ENCODE results near the gene KYNU.

Gene KYNU

DNA sequence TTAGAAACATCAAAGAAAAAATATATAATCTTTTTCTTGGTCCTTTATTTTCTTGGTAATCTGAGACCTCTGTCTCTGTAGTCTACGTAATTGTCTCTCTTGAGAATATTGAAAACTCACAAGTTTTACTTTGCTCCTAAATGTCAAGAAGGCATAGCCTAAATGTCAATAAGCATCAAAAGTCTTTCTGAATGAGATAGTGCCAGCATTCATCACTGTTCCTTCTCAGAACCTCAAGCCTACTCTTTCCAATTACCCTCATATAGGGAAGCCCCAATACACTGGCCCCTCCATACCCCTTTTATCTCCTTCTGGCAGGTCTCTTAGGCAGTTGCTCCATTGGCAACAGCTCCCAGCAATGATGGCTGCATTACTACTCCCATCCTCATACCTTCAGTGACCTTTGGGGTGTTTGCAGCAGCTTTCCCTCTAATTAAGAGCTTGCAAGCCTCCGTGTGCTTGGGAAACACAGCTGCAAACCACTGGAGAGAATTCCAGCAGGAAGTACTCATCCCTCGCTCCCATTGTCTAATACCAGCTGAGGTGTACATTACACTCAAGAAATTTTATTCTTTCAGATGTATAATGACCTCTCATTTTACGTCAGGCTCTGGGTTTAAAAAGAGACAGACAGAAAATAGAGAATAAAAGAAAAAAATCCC lies 95.8 kb downstream of the KYNU start:
- TF ChIP-seq POLR2AphosphoS5 (IDR thresholded peaks at IDR 0.05; ENCODE audit: low read depth, low read length): no peak
- no peak for TF ChIP-seq POLR2A (IDR thresholded peaks at IDR 0.05; ENCODE audit: low read depth, low read length)
- TF ChIP-seq SPI1 (IDR thresholded peaks at IDR 0.05; ENCODE audit: low read depth, low read length): no peak
- TF ChIP-seq POU2F2 (IDR thresholded peaks at IDR 0.05; ENCODE audit: low read depth, low read length): no peak
- TF ChIP-seq TAF1 (IDR thresholded peaks at IDR 0.05; ENCODE audit: low read depth, low read length): no peak
- no peak for TF ChIP-seq PAX5 (IDR thresholded peaks at IDR 0.05; ENCODE audit: insufficient read depth, low read length, severe bottlenecking)
- DNase-seq (ENCODE audit: insufficient read length, low spot score): no peak
- no peak for FAIRE-seq

- TF ChIP-seq POLR2AphosphoS5 (IDR thresholded peaks at IDR 0.05; ENCODE audit: low read depth, low read length): no peak
- no peak for TF ChIP-seq POLR2A (IDR thresholded peaks at IDR 0.05; ENCODE audit: low read depth, low read length)
- TF ChIP-seq SPI1 (IDR thresholded peaks at IDR 0.05; ENCODE audit: low read depth, low read length): no peak
- no peak for TF ChIP-seq TAF1 (IDR thresholded peaks at IDR 0.05; ENCODE audit: low read depth, low read length)
- TF ChIP-seq POU2F2 (IDR thresholded peaks at IDR 0.05; ENCODE audit: low read depth, low read length): no peak
- TF ChIP-seq PAX5 (IDR thresholded peaks at IDR 0.05; ENCODE audit: insufficient read depth, low read length, severe bottlenecking): no peak
- DNase-seq (ENCODE audit: insufficient read length, low spot score): no peak
- FAIRE-seq: no peak
These were observed 96.4 kb downstream of the KYNU start for GRCh38 chr2:142973822-142974207.

GRCh38 chr2:142974288-142975024 lies 97.0 kb downstream of the KYNU start:
- no peak for DNase-seq (ENCODE audit: insufficient read length, low spot score)
- no peak for TF ChIP-seq PAX5 (IDR thresholded peaks at IDR 0.05; ENCODE audit: insufficient read depth, low read length, severe bottlenecking)
- TF ChIP-seq POLR2AphosphoS5 (IDR thresholded peaks at IDR 0.05; ENCODE audit: low read depth, low read length): no peak
- TF ChIP-seq POLR2A (IDR thresholded peaks at IDR 0.05; ENCODE audit: low read depth, low read length): no peak
- no peak for TF ChIP-seq POU2F2 (IDR thresholded peaks at IDR 0.05; ENCODE audit: low read depth, low read length)
- no peak for TF ChIP-seq TAF1 (IDR thresholded peaks at IDR 0.05; ENCODE audit: low read depth, low read length)
- TF ChIP-seq SPI1 (IDR thresholded peaks at IDR 0.05; ENCODE audit: low read depth, low read length): no peak
- peak; percentile 58 for FAIRE-seq

DNA sequence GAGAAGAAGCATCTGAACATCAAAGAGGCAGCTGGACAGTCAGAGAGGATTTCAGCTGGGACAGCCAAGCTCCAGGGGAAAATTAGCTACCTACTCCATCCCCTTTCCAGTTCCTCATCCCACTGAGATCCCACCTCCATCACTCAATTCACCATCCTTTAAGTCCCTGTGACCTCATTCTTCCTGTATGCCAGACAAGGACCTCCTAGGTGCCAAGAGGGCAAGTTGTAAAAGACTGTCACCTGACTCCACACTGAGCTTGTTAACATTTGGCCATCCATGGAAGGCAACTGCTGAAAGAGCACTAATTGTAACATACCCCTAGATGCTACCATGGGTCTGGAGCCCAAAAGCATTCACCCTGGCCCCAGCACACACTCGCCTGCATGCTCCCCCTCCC lies 97.8 kb downstream of the KYNU start:
- FAIRE-seq (peak; percentile 50), DNase-seq (ENCODE audit: insufficient read length, low spot score) (no peak)
- no peak for TF ChIP-seq POLR2A (IDR thresholded peaks at IDR 0.05; ENCODE audit: low read depth, low read length)
- no peak for TF ChIP-seq POU2F2 (IDR thresholded peaks at IDR 0.05; ENCODE audit: low read depth, low read length)
- no peak for TF ChIP-seq TAF1 (IDR thresholded peaks at IDR 0.05; ENCODE audit: low read depth, low read length)
- TF ChIP-seq SPI1 (IDR thresholded peaks at IDR 0.05; ENCODE audit: low read depth, low read length): no peak
- no peak for TF ChIP-seq POLR2AphosphoS5 (IDR thresholded peaks at IDR 0.05; ENCODE audit: low read depth, low read length)
- no peak for TF ChIP-seq PAX5 (IDR thresholded peaks at IDR 0.05; ENCODE audit: insufficient read depth, low read length, severe bottlenecking)

GRCh38 chr2:142980246-142981068 lies 103.0 kb downstream of the KYNU start:
- FAIRE-seq (no peak), DNase-seq (ENCODE audit: insufficient read length, low spot score) (no peak)
- TF ChIP-seq SPI1 (IDR thresholded peaks at IDR 0.05; ENCODE audit: low read depth, low read length): no peak
- no peak for TF ChIP-seq POLR2AphosphoS5 (IDR thresholded peaks at IDR 0.05; ENCODE audit: low read depth, low read length)
- no peak for TF ChIP-seq PAX5 (IDR thresholded peaks at IDR 0.05; ENCODE audit: insufficient read depth, low read length, severe bottlenecking)
- no peak for TF ChIP-seq POU2F2 (IDR thresholded peaks at IDR 0.05; ENCODE audit: low read depth, low read length)
- TF ChIP-seq TAF1 (IDR thresholded peaks at IDR 0.05; ENCODE audit: low read depth, low read length): no peak
- no peak for TF ChIP-seq POLR2A (IDR thresholded peaks at IDR 0.05; ENCODE audit: low read depth, low read length)

- TF ChIP-seq POLR2A (IDR thresholded peaks at IDR 0.05; ENCODE audit: low read depth, low read length) (no peak), PAX5 (IDR thresholded peaks at IDR 0.05; ENCODE audit: insufficient read depth, low read length, severe bottlenecking) (no peak), TAF1 (IDR thresholded peaks at IDR 0.05; ENCODE audit: low read depth, low read length) (no peak), POU2F2 (IDR thresholded peaks at IDR 0.05; ENCODE audit: low read depth, low read length) (no peak), POLR2AphosphoS5 (IDR thresholded peaks at IDR 0.05; ENCODE audit: low read depth, low read length) (no peak), SPI1 (IDR thresholded peaks at IDR 0.05; ENCODE audit: low read depth, low read length) (no peak)
- no peak for DNase-seq (ENCODE audit: insufficient read length, low spot score)
- no peak for FAIRE-seq
These were observed 103.6 kb downstream of the KYNU start for GRCh38 chr2:142981069-142981378.

DNA sequence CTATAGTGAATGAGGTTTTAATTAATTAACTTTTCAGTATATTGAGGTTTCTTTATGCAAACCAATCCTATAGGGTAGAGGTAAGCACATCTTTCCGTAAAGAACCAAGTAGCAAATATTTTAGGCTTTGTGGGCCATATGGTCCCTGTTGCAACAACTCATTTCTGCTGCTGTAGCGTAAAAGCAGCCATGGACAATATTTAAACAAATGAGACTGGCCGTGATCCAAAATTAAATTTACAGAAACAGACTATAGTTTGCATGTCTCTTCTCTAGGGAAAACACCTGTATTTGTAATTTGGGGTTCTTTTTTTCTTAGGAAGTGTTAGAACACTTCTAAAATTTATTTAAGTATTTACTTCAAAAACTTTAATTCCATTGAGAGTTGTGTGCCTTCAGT lies 104.3 kb downstream of the KYNU start:
- TF ChIP-seq SPI1 (IDR thresholded peaks at IDR 0.05; ENCODE audit: low read depth, low read length): no peak
- TF ChIP-seq TAF1 (IDR thresholded peaks at IDR 0.05; ENCODE audit: low read depth, low read length): no peak
- no peak for TF ChIP-seq PAX5 (IDR thresholded peaks at IDR 0.05; ENCODE audit: insufficient read depth, low read length, severe bottlenecking)
- TF ChIP-seq POLR2AphosphoS5 (IDR thresholded peaks at IDR 0.05; ENCODE audit: low read depth, low read length): no peak
- TF ChIP-seq POU2F2 (IDR thresholded peaks at IDR 0.05; ENCODE audit: low read depth, low read length): no peak
- no peak for TF ChIP-seq POLR2A (IDR thresholded peaks at IDR 0.05; ENCODE audit: low read depth, low read length)
- DNase-seq (ENCODE audit: insufficient read length, low spot score) (no peak), FAIRE-seq (no peak)

GRCh38 chr2:142983174-142983573 lies 105.7 kb downstream of the KYNU start:
- DNase-seq (ENCODE audit: insufficient read length, low spot score): no peak
- no peak for TF ChIP-seq TAF1 (IDR thresholded peaks at IDR 0.05; ENCODE audit: low read depth, low read length)
- FAIRE-seq: peak; percentile 87

- FAIRE-seq: no peak
- no peak for DNase-seq (ENCODE audit: insufficient read length, low spot score)
- TF ChIP-seq POU2F2 (IDR thresholded peaks at IDR 0.05; ENCODE audit: low read depth, low read length) (no peak), SPI1 (IDR thresholded peaks at IDR 0.05; ENCODE audit: low read depth, low read length) (no peak), PAX5 (IDR thresholded peaks at IDR 0.05; ENCODE audit: insufficient read depth, low read length, severe bottlenecking) (no peak), TAF1 (IDR thresholded peaks at IDR 0.05; ENCODE audit: low read depth, low read length) (no peak)
These were observed 107.2 kb downstream of the KYNU start for GRCh38 chr2:142984657-142985056.

Data from GM12891 (cell line).